ENCODE measurements around the gene ALPK1. TPM values are rescaled to one million over a fixed set of nuclear protein-coding genes. Genes with fewer than 3 reads are reported as not detected.

The ALPK1 gene
- total and polyA plus RNA-seq, 2 of the 8 experiments (the other 6 are each of a cell fraction or from before 2014, with no cell fraction given): 0.08 to 0.43 TPM

GRCh38 chr4:112252234-112252633, 44.9 kb upstream of the ALPK1 start (continued):
- no peak for TF ChIP-seq CHD7 (IDR thresholded peaks at IDR 0.05; ENCODE audit: insufficient replicate concordance, low read length)
- no peak for TF ChIP-seq BRCA1 (IDR thresholded peaks at IDR 0.05; ENCODE audit: low read depth, low read length)
- no peak for TF ChIP-seq SRF (IDR thresholded peaks at IDR 0.05; ENCODE audit: low read depth, low read length)
- TF ChIP-seq TEAD4 (IDR thresholded peaks at IDR 0.05; ENCODE audit: low read depth, low read length): no peak
